Fibroblast of lung (primary cell): Measurements from ENCODE around the gene LY6G6C. TPM values are rescaled to one million over a fixed set of nuclear protein-coding genes. Genes with fewer than 3 reads are reported as not detected.
A peak's percentile ranks its signal among the peaks of the same experiment; 100 is the strongest.

ENCODE experiments used
- DNase-seq, 2 donors: peaks; one replicate each; pipeline versions ENCODE4 v3.0.0 to v3.0.0-alpha.2; 2010; ENCODE audit warnings: low read depth in 2 of 2
- H2AFZ ChIP-seq: 2 replicates; pipeline ENCODE4 v1.5.1; 2012; ENCODE audit warnings: low read length, control low read depth, inconsistent platforms
- H3K27ac ChIP-seq: 2 replicates; pipeline ENCODE4 v1.5.1; 2011; ENCODE audit warnings: low read length, control low read depth; ENCODE audit not compliant: insufficient read depth
- H3K27me3 ChIP-seq: 2 replicates; pipeline ENCODE4 v1.5.1; 2011; ENCODE audit warnings: mild to moderate bottlenecking, low read length; ENCODE audit not compliant: control insufficient read depth, insufficient read depth
- H3K36me3 ChIP-seq: 2 replicates; pipeline ENCODE4 v1.5.1; 2011; ENCODE audit warnings: low read length; ENCODE audit not compliant: control insufficient read depth, insufficient read depth
- H3K4me1 ChIP-seq: 2 replicates; pipeline ENCODE4 v1.5.1; 2011; ENCODE audit warnings: low read length; ENCODE audit not compliant: control insufficient read depth, insufficient read depth; ENCODE audit errors: extremely low read depth
- H3K4me2 ChIP-seq: 2 replicates; pipeline ENCODE4 v1.5.1; 2011; ENCODE audit warnings: low read length, control low read depth; ENCODE audit not compliant: insufficient read depth; ENCODE audit errors: extremely low read depth
- H3K4me3 ChIP-seq, 4 experiments: fragments of 200-600 bp in 1 of 4; sonication (generic) in 1 of 4; replicated peaks in 1 of 4; 2 replicates each; pipeline ENCODE4 v1.5.1; 2011 to 2016; ENCODE audit warnings: low read length in 4 of 4, low read depth in 3 of 4, mild to moderate bottlenecking in 3 of 4, control low read depth in 2 of 4, inconsistent platforms in 1 of 4, mixed read lengths in 1 of 4; ENCODE audit not compliant: insufficient read depth in 1 of 4; ENCODE audit errors: control extremely low read depth in 1 of 4
- H3K79me2 ChIP-seq: 2 replicates; pipeline ENCODE4 v1.5.1; 2012; ENCODE audit warnings: mild to moderate bottlenecking, low read length, inconsistent platforms; ENCODE audit not compliant: control insufficient read depth, insufficient read depth
- H3K9ac ChIP-seq: 2 replicates; pipeline ENCODE4 v1.5.1; 2011; ENCODE audit warnings: mild to moderate bottlenecking, low read length, control low read depth; ENCODE audit not compliant: insufficient read depth
- H3K9me3 ChIP-seq: 2 replicates; pipeline ENCODE4 v1.5.1; 2012; ENCODE audit warnings: low read depth, low read length; ENCODE audit not compliant: control insufficient read depth, insufficient read depth
- H4K20me1 ChIP-seq: 2 replicates; pipeline ENCODE4 v1.5.1; 2011; ENCODE audit warnings: low read length; ENCODE audit not compliant: control insufficient read depth, insufficient read depth; ENCODE audit errors: extremely low read depth
- CTCF ChIP-seq, 2 donors: IDR thresholded peaks in 1 of 2; conservative IDR thresholded peaks in 1 of 2; 1 replicate in 1 of 2; 2 replicates in 1 of 2; pipeline ENCODE4 v1.5.1; 2011 to 2012; ENCODE audit warnings: low read length in 2 of 2, control low read depth in 1 of 2, inconsistent platforms in 1 of 2, low read depth in 1 of 2, mild to moderate bottlenecking in 1 of 2
- EZH2 ChIP-seq: IDR thresholded peaks from 2 replicates; pipeline ENCODE4 v1.5.1; 2012; ENCODE audit warnings: low read length, control low read depth, mild to moderate bottlenecking; ENCODE audit errors: missing control alignments
- polyA plus RNA-seq, 2 donors: library from polyadenylated mRNA; depleted of rRNA in 1 of 2; stranded (reverse) in 1 of 2; unstranded in 1 of 2; fragments of >200 nt; gene quantifications; 2 replicates each; pipeline ENCODE4 v1.2.1, GENCODE V29; 2011 to 2012; ENCODE audit warnings: missing spikeins in 1 of 2
- total RNA-seq: library from RNA; depleted of rRNA; stranded (reverse); fragments of >200 nt; gene quantifications from 2 replicates; pipeline ENCODE4 v1.2.1, GENCODE V29; 2014

Gene LY6G6C
- total and polyA plus RNA-seq, 2 donors (not counting 1 experiment from before 2014, with no cell fraction given), result not detected

- H2AFZ ChIP-seq, result no peak overlapping the region
- H3K4me3 ChIP-seq, result peak overlapping the region in 1 of 4 experiments; percentile 19
- H3K79me2 ChIP-seq, result peaks cover 48% of the 10 kb centered on the region
- peak overlapping the region; percentile 49 for H3K4me2 ChIP-seq
- TF ChIP-seq CTCF (conservative IDR thresholded peaks at IDR 0.05 in 1 of 2, IDR thresholded peaks at IDR 0.05 in 1 of 2; ENCODE audit: low read depth in 1 of 2, low read length in 2 of 2) (no peak), EZH2 (no peak)
- no peaks in the 10 kb centered on the region for H4K20me1 ChIP-seq
- H3K27me3 ChIP-seq, result no peaks in the 10 kb centered on the region
- DNase-seq, result peak in 1 of 2 donors; percentile 65
- no peak overlapping the region for H3K9ac ChIP-seq
- H3K9me3 ChIP-seq, result no peaks in the 10 kb centered on the region
- peaks cover 31% of the 10 kb centered on the region for H3K4me1 ChIP-seq
- H3K27ac ChIP-seq, result peak overlapping the region; percentile 79
- H3K36me3 ChIP-seq, result peaks cover 9% of the 10 kb centered on the region
Measured at GRCh38 chr6:31737315-31737990, 15.9 kb upstream of the LY6G6C start.

- no peaks in the 10 kb centered on the region for H3K27me3 ChIP-seq
- peaks cover 52% of the 10 kb centered on the region for H3K79me2 ChIP-seq
- TF ChIP-seq EZH2, result no peak
- no peak for TF ChIP-seq CTCF (conservative IDR thresholded peaks at IDR 0.05 in 1 of 2, IDR thresholded peaks at IDR 0.05 in 1 of 2; ENCODE audit: low read depth in 1 of 2, low read length in 2 of 2)
- H2AFZ ChIP-seq, result peak overlapping the region; percentile 41
- peaks cover 15% of the 10 kb centered on the region for H3K36me3 ChIP-seq
- H3K9me3 ChIP-seq, result no peaks in the 10 kb centered on the region
- H3K27ac ChIP-seq, result peak overlapping the region; percentile 88
- peak overlapping the region; percentile 89 to 99 (median 97) for H3K4me3 ChIP-seq
- peaks cover 32% of the 10 kb centered on the region for H3K4me1 ChIP-seq
- DNase-seq, result no peak
- no peaks in the 10 kb centered on the region for H4K20me1 ChIP-seq
- H3K9ac ChIP-seq, result peak overlapping the region; percentile 77
- peak overlapping the region; percentile 98 for H3K4me2 ChIP-seq
Measured at GRCh38 chr6:31736768-31737314, 15.3 kb upstream of the LY6G6C start.

- peaks cover 52% of the 10 kb centered on the region for H3K79me2 ChIP-seq
- no peaks in the 10 kb centered on the region for H3K27me3 ChIP-seq
- peak within 1 kb of the TSS; percentile 89 to 99 (median 97) for H3K4me3 ChIP-seq
- peak within 1 kb of the TSS; percentile 63 for H2AFZ ChIP-seq
- peak within 1 kb of the TSS; percentile 88 for H3K27ac ChIP-seq
- peak within 1 kb of the TSS; percentile 77 for H3K9ac ChIP-seq
- H3K36me3 ChIP-seq, result peaks cover 18% of the 10 kb centered on the region
- H3K4me1 ChIP-seq, result peaks cover 32% of the 10 kb centered on the region
- no peak for TF ChIP-seq CTCF (conservative IDR thresholded peaks at IDR 0.05 in 1 of 2, IDR thresholded peaks at IDR 0.05 in 1 of 2; ENCODE audit: low read depth in 1 of 2, low read length in 2 of 2)
- no peak for TF ChIP-seq EZH2
- no peaks in the 10 kb centered on the region for H3K9me3 ChIP-seq
- peak; percentile 79 to 83 for DNase-seq
- H4K20me1 ChIP-seq, result no peaks in the 10 kb centered on the region
- H3K4me2 ChIP-seq, result peak within 1 kb of the TSS; percentile 98
Measured at GRCh38 chr6:31736021-31736767, 14.6 kb upstream of the LY6G6C start, which contains the start of gene CLIC1. Gene CLIC1, minus strand, starts transcription at chr6:31736530. Its CDS starts 230 bp downstream, at chr6:31736300.
